GM12878 (cell line): ENCODE results near the gene CCDC117.

ENCODE experiments used
- CBFB ChIP-seq: IDR thresholded peaks from 2 replicates; pipeline ENCODE4 v1.6.1; 2016; ENCODE audit warnings: antibody characterized with exemption, low read depth
- EGR1 ChIP-seq, 2 experiments: IDR thresholded peaks; 1 replicate in 1 of 2; 2 replicates in 1 of 2; pipeline ENCODE4 v1.6.1; 2011 to 2012; ENCODE audit warnings: low read depth in 2 of 2, low read length in 2 of 2, borderline replicate concordance in 1 of 2, mild to moderate bottlenecking in 1 of 2, moderate library complexity in 1 of 2
- NR2C2 ChIP-seq: IDR thresholded peaks from 2 replicates; pipeline ENCODE4 v1.6.1; 2011; ENCODE audit warnings: borderline replicate concordance, low read depth; ENCODE audit not compliant: control insufficient read depth, insufficient read length
- TAF1 ChIP-seq: IDR thresholded peaks from 2 replicates; pipeline ENCODE4 v1.6.1; 2011; ENCODE audit warnings: mild to moderate bottlenecking, low read depth, low read length, borderline replicate concordance
- TARDBP ChIP-seq: IDR thresholded peaks from 2 replicates; pipeline ENCODE4 v1.6.1; 2016; ENCODE audit warnings: borderline replicate concordance
- TF ChIP-seq, protein P1 (sequence below), 3 experiments: IDR thresholded peaks in 2 of 3; conservative IDR thresholded peaks in 1 of 3; 2 replicates each; pipeline ENCODE4 v1.5.1; 2011; ENCODE audit warnings: low read depth in 3 of 3, low read length in 3 of 3, mild to moderate bottlenecking in 3 of 3, control low read depth in 2 of 3, moderate library complexity in 2 of 3, inconsistent platforms in 1 of 3, mixed read lengths in 1 of 3; ENCODE audit not compliant: control insufficient read depth in 2 of 3, insufficient read depth in 1 of 3; ENCODE audit errors: extremely low read depth in 1 of 3
- TF ChIP-seq, protein P2 (sequence below): IDR thresholded peaks from 2 replicates; pipeline ENCODE4 v1.6.1; 2011; ENCODE audit warnings: mild to moderate bottlenecking, low read depth, low read length, moderate library complexity; ENCODE audit not compliant: insufficient replicate concordance

DNA sequence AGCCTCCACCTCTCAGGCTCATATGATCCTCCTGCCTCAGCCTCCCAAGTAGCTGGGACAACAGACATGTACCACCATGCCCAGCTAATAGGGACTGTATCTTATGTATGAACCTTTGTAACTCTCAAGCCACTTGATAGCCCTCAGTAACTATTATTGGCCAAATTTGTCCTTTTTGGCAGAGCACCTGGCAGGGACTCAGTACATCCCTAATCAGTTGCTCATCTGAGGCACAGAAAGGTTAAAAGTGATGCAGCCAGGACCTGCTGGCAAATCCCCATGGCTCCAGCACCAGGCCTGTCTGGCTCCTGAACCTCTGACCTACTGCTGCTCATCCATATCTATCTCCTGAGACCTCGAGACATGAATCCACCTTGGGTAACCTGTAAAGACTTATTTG is 49.0 kb downstream of the CCDC117 start:
- TF ChIP-seq CBFB, result no peak
- no peak for TF ChIP-seq TAF1
- TF ChIP-seq TARDBP, result no peak
- TF ChIP-seq NR2C2, result no peak
- TF ChIP-seq EGR1 (IDR thresholded peaks at IDR 0.05; ENCODE audit: borderline replicate concordance in 1 of 2, low read depth in 2 of 2, low read length in 2 of 2), result no peak
- TF ChIP-seq, protein P1, sequence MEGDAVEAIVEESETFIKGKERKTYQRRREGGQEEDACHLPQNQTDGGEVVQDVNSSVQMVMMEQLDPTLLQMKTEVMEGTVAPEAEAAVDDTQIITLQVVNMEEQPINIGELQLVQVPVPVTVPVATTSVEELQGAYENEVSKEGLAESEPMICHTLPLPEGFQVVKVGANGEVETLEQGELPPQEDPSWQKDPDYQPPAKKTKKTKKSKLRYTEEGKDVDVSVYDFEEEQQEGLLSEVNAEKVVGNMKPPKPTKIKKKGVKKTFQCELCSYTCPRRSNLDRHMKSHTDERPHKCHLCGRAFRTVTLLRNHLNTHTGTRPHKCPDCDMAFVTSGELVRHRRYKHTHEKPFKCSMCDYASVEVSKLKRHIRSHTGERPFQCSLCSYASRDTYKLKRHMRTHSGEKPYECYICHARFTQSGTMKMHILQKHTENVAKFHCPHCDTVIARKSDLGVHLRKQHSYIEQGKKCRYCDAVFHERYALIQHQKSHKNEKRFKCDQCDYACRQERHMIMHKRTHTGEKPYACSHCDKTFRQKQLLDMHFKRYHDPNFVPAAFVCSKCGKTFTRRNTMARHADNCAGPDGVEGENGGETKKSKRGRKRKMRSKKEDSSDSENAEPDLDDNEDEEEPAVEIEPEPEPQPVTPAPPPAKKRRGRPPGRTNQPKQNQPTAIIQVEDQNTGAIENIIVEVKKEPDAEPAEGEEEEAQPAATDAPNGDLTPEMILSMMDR (IDR thresholded peaks at IDR 0.05 in 2 of 3, conservative IDR thresholded peaks at IDR 0.05 in 1 of 3; ENCODE audit: control insufficient read depth in 2 of 3, extremely low read depth in 1 of 3, insufficient read depth in 1 of 3, low read depth in 3 of 3, low read length in 3 of 3), result no peak
- TF ChIP-seq, protein P2, sequence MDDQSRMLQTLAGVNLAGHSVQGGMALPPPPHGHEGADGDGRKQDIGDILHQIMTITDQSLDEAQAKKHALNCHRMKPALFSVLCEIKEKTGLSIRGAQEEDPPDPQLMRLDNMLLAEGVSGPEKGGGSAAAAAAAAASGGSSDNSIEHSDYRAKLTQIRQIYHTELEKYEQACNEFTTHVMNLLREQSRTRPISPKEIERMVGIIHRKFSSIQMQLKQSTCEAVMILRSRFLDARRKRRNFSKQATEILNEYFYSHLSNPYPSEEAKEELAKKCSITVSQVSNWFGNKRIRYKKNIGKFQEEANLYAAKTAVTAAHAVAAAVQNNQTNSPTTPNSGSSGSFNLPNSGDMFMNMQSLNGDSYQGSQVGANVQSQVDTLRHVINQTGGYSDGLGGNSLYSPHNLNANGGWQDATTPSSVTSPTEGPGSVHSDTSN, result no peak
